ENCODE measurements around the gene PPP1R13B. TPM values are rescaled to one million over a fixed set of nuclear protein-coding genes. Genes with fewer than 3 reads are reported as not detected.
"Not testable (repeated sequence)": the region's sequence is repeated elsewhere in the genome, so short reads cannot be mapped to it uniquely, and the experiment has no call there.

PPP1R13B gene
- total RNA-seq, 4 donors from 2014 or later = 10.4 to 24.6 (median 11.8) TPM

GRCh38 chr14:103693515-103693914 lies 153.9 kb downstream of the PPP1R13B start:
- no peaks in the 10 kb centered on the region for H3K27me3 ChIP-seq
- no peak overlapping the region for H3K4me3 ChIP-seq
- DNase-seq = peak in 1 of 2 donors; percentile 71
- intact Hi-C loops (cut with DNase I; ENCODE audit: low total_unique reads) = no loop called here
- ATAC-seq = peak; percentile 14 to 63
- H3K27ac ChIP-seq = peak overlapping the region in 3 of 4 donors; percentile 4 to 75 (median 56)
- in situ Hi-C loops (cut with MboI; ENCODE audit: low sequenced_read_pairs in 4 of 4) = no loop called here
- H3K36me3 ChIP-seq = peaks cover 0 to 39% of the 10 kb centered on the region in 2 donors
- H3K4me1 ChIP-seq = peaks cover 39 to 50% of the 10 kb centered on the region in 2 donors
- H3K9me3 ChIP-seq = no peaks in the 10 kb centered on the region
- TF ChIP-seq CTCF (IDR thresholded peaks at IDR 0.05 in 4 of 5, conservative IDR thresholded peaks at IDR 0.05 in 1 of 5) (no peak), POLR2A (IDR thresholded peaks at IDR 0.05) (no peak)

GRCh38 chr14:103692871-103693270 lies 154.5 kb downstream of the PPP1R13B start:
- no peak for DNase-seq
- H3K4me3 ChIP-seq = no peak overlapping the region
- in situ Hi-C loops (cut with MboI; ENCODE audit: low sequenced_read_pairs in 4 of 4) (no loop called here), intact Hi-C loops (cut with DNase I; ENCODE audit: low total_unique reads) (no loop called here)
- H3K27ac ChIP-seq = peak overlapping the region in 3 of 4 donors; percentile 4 to 75 (median 56)
- H3K36me3 ChIP-seq = peaks cover 0 to 45% of the 10 kb centered on the region in 2 donors
- no peak for ATAC-seq
- no peak for TF ChIP-seq POLR2A (IDR thresholded peaks at IDR 0.05)
- no peak for TF ChIP-seq CTCF (IDR thresholded peaks at IDR 0.05 in 4 of 5, conservative IDR thresholded peaks at IDR 0.05 in 1 of 5)
- no peaks in the 10 kb centered on the region for H3K27me3 ChIP-seq
- H3K4me1 ChIP-seq = peaks cover 34 to 48% of the 10 kb centered on the region in 2 donors
- H3K9me3 ChIP-seq = no peaks in the 10 kb centered on the region

GRCh38 chr14:103692159-103692558 lies 155.2 kb downstream of the PPP1R13B start:
- no peak for TF ChIP-seq POLR2A (IDR thresholded peaks at IDR 0.05)
- TF ChIP-seq CTCF (IDR thresholded peaks at IDR 0.05 in 4 of 5, conservative IDR thresholded peaks at IDR 0.05 in 1 of 5) = no peak
- Histone ChIP-seq H3K4me1 (peaks cover 31 to 44% of the 10 kb centered on the region in 2 donors), H3K36me3 (peaks cover 0 to 48% of the 10 kb centered on the region in 2 donors), H3K4me3 (no peak overlapping the region), H3K27me3 (no peaks in the 10 kb centered on the region), H3K27ac (peak overlapping the region in 1 of 4 donors; percentile 75), H3K9me3 (no peaks in the 10 kb centered on the region)
- in situ Hi-C loops (cut with MboI; ENCODE audit: low sequenced_read_pairs in 4 of 4) (no loop called here), intact Hi-C loops (cut with DNase I; ENCODE audit: low total_unique reads) (no loop called here)
- no peak for DNase-seq
- ATAC-seq = no peak

GRCh38 chr14:103691655-103692054 lies 155.7 kb downstream of the PPP1R13B start:
- Histone ChIP-seq H3K4me1 (peaks cover 26 to 39% of the 10 kb centered on the region in 2 donors), H3K36me3 (peaks cover 0 to 48% of the 10 kb centered on the region in 2 donors)
- H3K27me3 ChIP-seq; in situ Hi-C loops (cut with MboI; ENCODE audit: low sequenced_read_pairs in 4 of 4); H3K27ac ChIP-seq; H3K4me3 ChIP-seq; DNase-seq; intact Hi-C loops (cut with DNase I; ENCODE audit: low total_unique reads); ATAC-seq; H3K9me3 ChIP-seq: not testable (repeated sequence)

GRCh38 chr14:103690332-103690731 lies 157.0 kb downstream of the PPP1R13B start:
- intact Hi-C loops (cut with DNase I; ENCODE audit: low total_unique reads) = no loop called here

More at GRCh38 chr14:103690332-103690731, 157.0 kb downstream of the PPP1R13B start:
- no peak for TF ChIP-seq CTCF (IDR thresholded peaks at IDR 0.05 in 4 of 5, conservative IDR thresholded peaks at IDR 0.05 in 1 of 5)
- no peak for TF ChIP-seq POLR2A (IDR thresholded peaks at IDR 0.05)
- ATAC-seq = no peak
- Histone ChIP-seq H3K27me3 (no peaks in the 10 kb centered on the region), H3K9me3 (no peaks in the 10 kb centered on the region), H3K4me1 (peaks cover 16 to 38% of the 10 kb centered on the region in 2 donors), H3K36me3 (peaks cover 0 to 61% of the 10 kb centered on the region in 2 donors), H3K27ac (no peak overlapping the region), H3K4me3 (no peak overlapping the region)
- in situ Hi-C loops (cut with MboI; ENCODE audit: low sequenced_read_pairs in 4 of 4) = no loop called here
- no peak for DNase-seq
